Chondrocyte (in vitro differentiated cells): ENCODE measurements around the gene AK3. TPM values are rescaled to one million over a fixed set of nuclear protein-coding genes. Genes with fewer than 3 reads are reported as not detected.

Experiments
- DNase-seq: peaks from one replicate; pipeline ENCODE4 v3.0.0; 2021; ENCODE audit warnings: mixed read lengths, low spot score
- H3K27ac Mint-ChIP-seq: one replicate; pipeline ENCODE4 v1.8.0; 2021; ENCODE audit warnings: mild to moderate bottlenecking, moderate library complexity, mixed read lengths; ENCODE audit not compliant: unreplicated experiment
- H3K27me3 Mint-ChIP-seq: 2 replicates; pipeline ENCODE4 v1.8.0; 2021; ENCODE audit warnings: low read depth, mixed read lengths
- H3K36me3 Mint-ChIP-seq: 2 replicates; pipeline ENCODE4 v1.8.0; 2021; ENCODE audit warnings: low read depth, mixed read lengths
- H3K4me1 Mint-ChIP-seq: 2 replicates; pipeline ENCODE4 v1.8.0; 2021; ENCODE audit warnings: low read depth, mild to moderate bottlenecking, mixed read lengths
- H3K4me3 Mint-ChIP-seq: one replicate; pipeline ENCODE4 v1.8.0; 2021; ENCODE audit warnings: mild to moderate bottlenecking, moderate library complexity, mixed read lengths; ENCODE audit not compliant: unreplicated experiment
- H3K9me3 Mint-ChIP-seq: 2 replicates; pipeline ENCODE4 v1.8.0; 2021; ENCODE audit warnings: low read depth, mixed read lengths
- total RNA-seq: library from RNA; stranded (reverse); gene quantifications from 3 replicates; pipeline ENCODE4 v1.2.1, GENCODE V29; 2021
- TF ChIP-seq, protein P1 (sequence below): fragments of 200-600 bp; sonication (generic); IDR thresholded peaks from 2 replicates; pipeline ENCODE4 v1.5.0; 2021; ENCODE audit warnings: antibody characterized with exemption, mild to moderate bottlenecking, moderate library complexity

Gene AK3
- total RNA-seq, 1 donor from 2014 or later = 39.7 TPM

DNA sequence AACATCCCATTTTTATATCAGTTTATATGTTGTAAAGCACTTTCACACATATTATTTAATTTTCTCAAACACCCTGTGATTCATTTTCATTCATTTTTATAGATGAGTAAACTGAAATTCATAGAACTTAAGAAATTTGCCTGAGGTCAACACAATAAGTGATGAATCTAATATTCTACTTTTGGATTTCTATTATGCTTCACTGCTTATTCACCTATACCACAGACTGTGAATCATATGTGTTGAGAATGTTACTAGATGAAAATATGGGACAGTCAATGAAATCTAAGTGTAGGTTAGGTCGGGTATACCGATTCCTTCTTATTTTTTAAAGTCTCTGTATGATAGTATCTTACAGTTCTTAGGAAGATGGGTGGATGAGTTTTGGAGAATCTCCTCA, 36.9 kb downstream of the AK3 start:
- Mint-ChIP-seq H3K4me3 (no peak overlapping the region), H3K4me1 (no peaks in the 10 kb centered on the region), H3K27ac (no peak overlapping the region), H3K27me3 (no peaks in the 10 kb centered on the region), H3K36me3 (peaks cover 17% of the 10 kb centered on the region), H3K9me3 (no peaks in the 10 kb centered on the region)
- no peak for DNase-seq
- TF ChIP-seq, protein P1, sequence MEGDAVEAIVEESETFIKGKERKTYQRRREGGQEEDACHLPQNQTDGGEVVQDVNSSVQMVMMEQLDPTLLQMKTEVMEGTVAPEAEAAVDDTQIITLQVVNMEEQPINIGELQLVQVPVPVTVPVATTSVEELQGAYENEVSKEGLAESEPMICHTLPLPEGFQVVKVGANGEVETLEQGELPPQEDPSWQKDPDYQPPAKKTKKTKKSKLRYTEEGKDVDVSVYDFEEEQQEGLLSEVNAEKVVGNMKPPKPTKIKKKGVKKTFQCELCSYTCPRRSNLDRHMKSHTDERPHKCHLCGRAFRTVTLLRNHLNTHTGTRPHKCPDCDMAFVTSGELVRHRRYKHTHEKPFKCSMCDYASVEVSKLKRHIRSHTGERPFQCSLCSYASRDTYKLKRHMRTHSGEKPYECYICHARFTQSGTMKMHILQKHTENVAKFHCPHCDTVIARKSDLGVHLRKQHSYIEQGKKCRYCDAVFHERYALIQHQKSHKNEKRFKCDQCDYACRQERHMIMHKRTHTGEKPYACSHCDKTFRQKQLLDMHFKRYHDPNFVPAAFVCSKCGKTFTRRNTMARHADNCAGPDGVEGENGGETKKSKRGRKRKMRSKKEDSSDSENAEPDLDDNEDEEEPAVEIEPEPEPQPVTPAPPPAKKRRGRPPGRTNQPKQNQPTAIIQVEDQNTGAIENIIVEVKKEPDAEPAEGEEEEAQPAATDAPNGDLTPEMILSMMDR = no peak

DNA sequence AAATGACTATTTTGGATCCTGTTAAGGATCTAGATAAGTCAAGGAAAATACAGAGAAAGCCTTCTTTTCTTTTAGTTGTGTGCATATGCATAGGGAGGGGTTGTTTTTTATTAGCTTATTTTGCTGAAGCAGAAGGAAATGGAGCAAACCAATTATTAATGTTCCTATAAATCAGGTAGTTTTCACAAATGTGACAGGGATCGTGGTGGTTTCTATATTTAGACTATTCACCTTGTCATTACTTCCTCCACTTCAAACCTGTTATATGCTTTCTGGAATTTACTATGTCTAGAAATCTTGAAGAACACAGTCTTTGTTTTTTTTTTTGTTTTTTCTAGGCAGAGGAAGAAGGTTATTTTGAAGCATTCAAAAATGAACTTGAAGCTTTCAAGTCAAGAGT, 39.5 kb downstream of the AK3 start:
- Mint-ChIP-seq H3K9me3 (no peaks in the 10 kb centered on the region), H3K4me1 (no peaks in the 10 kb centered on the region), H3K4me3 (no peak overlapping the region), H3K27me3 (no peaks in the 10 kb centered on the region), H3K27ac (no peak overlapping the region), H3K36me3 (peaks cover 19% of the 10 kb centered on the region)
- TF ChIP-seq, protein P1 = no peak
- no peak for DNase-seq

DNA sequence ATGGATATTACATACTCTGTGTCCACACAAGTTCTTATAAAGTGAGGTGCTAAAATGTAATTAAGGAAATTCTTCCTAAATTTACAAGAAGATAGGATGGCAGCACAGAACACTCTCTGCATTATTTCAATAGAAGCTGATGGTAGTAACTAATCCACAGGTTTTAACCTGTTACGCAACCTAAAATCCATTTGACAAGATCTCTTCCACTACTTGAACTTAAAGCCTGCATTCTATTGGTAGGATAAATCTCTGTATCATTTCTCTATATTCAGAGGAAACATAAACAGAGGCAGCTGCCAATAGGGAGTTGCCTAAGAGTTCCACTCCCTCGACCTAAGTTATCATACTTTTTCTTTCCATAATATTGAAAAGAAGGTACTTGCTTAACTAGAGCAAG, 40.1 kb downstream of the AK3 start:
- no peak overlapping the region for H3K4me3 Mint-ChIP-seq
- TF ChIP-seq, protein P1 = no peak
- DNase-seq = no peak
- H3K36me3 Mint-ChIP-seq = peaks cover 16% of the 10 kb centered on the region
- no peaks in the 10 kb centered on the region for H3K27me3 Mint-ChIP-seq
- H3K4me1 Mint-ChIP-seq = no peaks in the 10 kb centered on the region
- no peaks in the 10 kb centered on the region for H3K9me3 Mint-ChIP-seq
- H3K27ac Mint-ChIP-seq = no peak overlapping the region

DNA sequence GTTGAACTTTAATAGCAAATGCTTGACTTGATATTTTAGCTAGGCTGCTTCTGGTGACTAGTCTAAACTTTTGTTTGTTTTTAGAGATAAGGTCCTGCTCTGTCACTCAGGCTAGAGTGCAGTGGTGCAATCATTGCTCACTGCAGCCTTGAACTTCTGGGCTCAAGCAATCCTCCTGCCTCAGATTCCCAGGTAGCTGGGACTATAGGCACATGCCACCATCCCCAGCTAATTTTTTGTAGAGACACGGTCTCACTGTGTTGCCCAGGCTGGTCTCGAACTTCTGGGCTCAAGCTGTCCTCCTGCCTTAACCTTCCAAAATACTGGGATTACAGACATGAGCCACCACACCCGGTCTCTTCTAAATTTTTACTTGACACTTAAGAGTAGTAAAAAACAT, 40.9 kb downstream of the AK3 start:
- Mint-ChIP-seq H3K27me3 (no peaks in the 10 kb centered on the region), H3K36me3 (peaks cover 15% of the 10 kb centered on the region), H3K9me3 (no peaks in the 10 kb centered on the region), H3K4me3 (no peak overlapping the region), H3K27ac (no peak overlapping the region), H3K4me1 (no peaks in the 10 kb centered on the region)
- DNase-seq = no peak
- TF ChIP-seq, protein P1 = no peak

DNA sequence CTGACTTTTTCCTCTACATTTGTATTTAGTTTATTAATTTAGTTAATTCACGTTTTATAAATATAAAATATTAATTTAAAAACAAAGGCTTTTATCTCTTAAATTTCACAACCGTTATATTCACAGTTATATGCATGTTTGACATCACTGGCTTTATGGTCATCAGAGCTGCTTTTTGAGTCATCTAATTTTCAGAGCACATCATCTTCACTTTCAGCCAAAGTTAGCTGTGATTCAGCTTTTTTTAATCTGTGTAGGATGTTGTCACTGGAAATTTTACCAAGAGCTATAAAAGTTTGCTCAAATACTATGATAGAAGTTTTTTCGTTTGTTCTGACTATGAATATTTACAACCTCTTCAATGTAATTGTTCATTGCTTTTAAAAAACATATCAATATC, 49.2 kb downstream of the AK3 start:
- peaks cover 8% of the 10 kb centered on the region for H3K4me1 Mint-ChIP-seq
- no peaks in the 10 kb centered on the region for H3K27me3 Mint-ChIP-seq
- H3K4me3 Mint-ChIP-seq = no peak overlapping the region
- TF ChIP-seq, protein P1 = no peak
- H3K36me3 Mint-ChIP-seq = peaks cover 5% of the 10 kb centered on the region
- DNase-seq = no peak
- H3K9me3 Mint-ChIP-seq = no peaks in the 10 kb centered on the region
- H3K27ac Mint-ChIP-seq = no peak overlapping the region
